COLO668 (cell line): ENCODE measurements around the gene FASTKD2.
"Not testable (repeated sequence)": the region's sequence is repeated elsewhere in the genome, so short reads cannot be mapped to it uniquely, and the experiment has no call there.

ENCODE experiments used
- DNase-seq: peaks from one replicate; lab custom pipeline; 2025; ENCODE audit not compliant: unreplicated experiment; lab: John Stamatoyannopoulos, UW

The FASTKD2 gene

DNA sequence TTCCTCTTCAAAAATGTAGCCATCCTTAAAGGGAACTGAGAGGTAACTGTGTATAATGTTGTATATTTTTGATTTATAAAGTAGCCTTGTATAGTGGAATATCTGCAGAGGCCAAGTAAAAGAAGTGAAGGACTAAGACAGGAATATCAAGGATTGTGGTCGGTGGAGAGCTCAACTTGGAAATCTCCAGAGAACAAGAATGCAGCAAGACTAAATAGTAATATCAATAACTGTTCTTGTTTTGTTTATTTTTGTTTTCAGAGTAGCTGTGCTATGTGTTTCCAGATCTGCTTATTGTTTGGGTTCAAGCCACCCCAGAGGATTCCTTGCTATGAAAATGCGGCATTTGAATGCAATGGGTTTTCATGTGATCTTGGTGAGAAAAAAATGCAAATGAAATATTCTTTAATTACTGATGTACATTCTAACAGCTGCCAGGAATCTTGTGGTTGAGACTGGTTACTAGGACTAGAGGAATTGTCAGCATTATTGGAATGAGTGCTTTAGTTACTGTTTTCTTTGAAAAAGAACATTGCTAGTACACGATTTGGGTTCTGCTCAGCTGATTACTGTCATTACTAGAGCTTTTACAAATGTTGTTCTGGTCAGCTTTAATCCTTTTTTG lies 25.0 kb downstream of the FASTKD2 start:
- DNase-seq: no peak

DNA sequence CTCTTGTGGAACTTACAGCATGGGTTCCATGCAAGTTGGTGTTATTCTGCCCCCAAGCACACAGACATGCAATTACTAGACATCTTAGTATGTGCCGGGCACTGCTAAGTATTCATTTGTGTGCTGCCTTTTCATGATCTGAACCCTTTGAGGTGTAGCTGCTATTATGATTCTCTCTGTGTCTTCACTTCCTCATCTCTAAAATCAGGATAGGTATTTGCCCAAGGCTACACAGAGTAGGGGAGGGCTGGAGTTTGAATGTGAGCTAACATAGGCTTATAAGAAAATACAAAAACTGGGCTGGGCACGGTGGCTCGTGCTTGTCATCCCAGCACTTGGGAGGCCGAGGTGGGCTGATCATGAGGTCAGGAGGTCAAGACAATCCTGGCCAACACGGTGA lies 27.2 kb downstream of the FASTKD2 start:
- DNase-seq: no peak

GRCh38 chr2:206797376-206797775 lies 32.0 kb downstream of the FASTKD2 start:
- peak; percentile 34 for DNase-seq

- no peak for DNase-seq
Measured at GRCh38 chr2:206798000-206798399, 32.6 kb downstream of the FASTKD2 start.

- no peak for DNase-seq
Measured at GRCh38 chr2:206799083-206799482, 33.7 kb downstream of the FASTKD2 start.

GRCh38 chr2:206800506-206801417 lies 35.4 kb downstream of the FASTKD2 start:
- peak; percentile 49 for DNase-seq

DNA sequence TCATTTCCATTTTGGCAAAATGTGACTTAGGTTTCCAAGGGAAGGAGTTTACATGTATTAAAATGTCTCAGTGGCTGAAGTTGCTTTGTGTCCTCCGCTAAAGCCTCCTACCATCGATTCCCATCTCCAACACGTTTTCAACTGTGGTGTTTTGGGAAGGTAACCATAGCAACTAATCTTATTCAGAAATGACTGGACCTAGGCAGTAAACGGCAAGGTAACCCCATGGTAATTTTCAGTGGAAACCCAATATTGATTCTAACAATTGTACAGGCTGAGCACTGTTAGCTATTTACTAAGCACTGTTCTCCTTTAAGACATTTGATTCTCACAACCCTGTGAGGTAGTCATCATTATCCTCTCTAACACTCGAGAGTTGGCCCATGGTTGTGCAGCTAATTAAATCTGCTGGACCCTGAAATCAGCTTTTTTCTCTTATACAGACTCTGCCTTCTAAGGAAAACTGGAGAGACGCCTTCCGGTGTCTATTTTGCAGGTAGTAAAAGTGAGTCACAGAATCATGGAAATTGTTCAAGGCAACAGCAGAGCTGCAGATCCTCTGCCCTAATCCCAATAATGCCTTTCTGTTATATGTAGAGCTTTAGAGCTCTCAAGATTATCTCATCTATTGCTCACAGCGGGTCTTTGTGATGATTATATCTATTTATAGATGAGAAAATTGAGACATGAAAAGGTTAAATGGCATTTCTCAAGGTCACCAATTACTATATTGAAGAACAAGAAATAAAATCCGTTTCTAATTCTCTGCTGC lies 36.2 kb downstream of the FASTKD2 start:
- no peak for DNase-seq

DNA sequence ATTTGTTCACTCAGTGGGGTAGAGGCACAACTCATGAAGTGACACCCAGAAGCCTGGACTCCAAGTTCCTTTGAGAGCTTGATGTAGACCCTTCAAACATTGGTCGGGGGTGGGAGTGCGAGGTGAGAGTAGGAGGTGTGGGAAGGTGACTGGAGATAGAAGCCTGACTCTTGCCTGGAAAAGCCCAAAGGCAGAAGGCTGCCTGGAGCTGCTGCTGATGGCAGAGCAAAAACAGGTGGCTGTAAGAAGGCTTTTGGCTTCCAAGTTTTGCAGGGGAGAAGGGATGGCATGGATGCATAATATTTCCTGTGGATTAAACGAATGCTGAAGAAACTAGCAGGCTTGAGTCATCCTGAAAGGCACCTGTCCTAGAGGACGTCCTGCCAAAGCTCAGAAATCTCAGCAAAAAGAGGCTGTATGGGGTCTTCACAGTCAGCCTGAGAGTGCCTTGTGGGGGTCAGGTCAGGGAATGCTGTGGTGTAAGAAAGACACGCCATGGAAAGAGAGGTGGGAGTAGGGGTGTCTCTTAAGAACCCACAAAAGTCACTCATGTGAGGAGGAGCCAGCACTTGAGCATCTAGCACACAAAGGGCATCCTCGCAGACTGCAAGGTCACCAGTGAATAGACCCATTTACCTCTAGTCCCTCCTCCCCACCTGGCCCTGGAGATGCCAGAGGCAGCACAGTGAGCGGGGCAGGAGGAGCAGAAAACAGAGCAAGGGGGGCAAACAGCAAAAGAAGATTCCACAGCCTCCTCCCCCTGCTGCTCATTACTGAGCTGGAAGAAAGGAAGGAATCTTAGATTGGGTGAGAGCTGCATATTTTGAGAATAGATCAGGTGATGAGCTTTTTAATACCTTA lies 37.5 kb downstream of the FASTKD2 start:
- no peak for DNase-seq

- no peak for DNase-seq
Measured at GRCh38 chr2:206804326-206804725, 38.9 kb downstream of the FASTKD2 start.

DNA sequence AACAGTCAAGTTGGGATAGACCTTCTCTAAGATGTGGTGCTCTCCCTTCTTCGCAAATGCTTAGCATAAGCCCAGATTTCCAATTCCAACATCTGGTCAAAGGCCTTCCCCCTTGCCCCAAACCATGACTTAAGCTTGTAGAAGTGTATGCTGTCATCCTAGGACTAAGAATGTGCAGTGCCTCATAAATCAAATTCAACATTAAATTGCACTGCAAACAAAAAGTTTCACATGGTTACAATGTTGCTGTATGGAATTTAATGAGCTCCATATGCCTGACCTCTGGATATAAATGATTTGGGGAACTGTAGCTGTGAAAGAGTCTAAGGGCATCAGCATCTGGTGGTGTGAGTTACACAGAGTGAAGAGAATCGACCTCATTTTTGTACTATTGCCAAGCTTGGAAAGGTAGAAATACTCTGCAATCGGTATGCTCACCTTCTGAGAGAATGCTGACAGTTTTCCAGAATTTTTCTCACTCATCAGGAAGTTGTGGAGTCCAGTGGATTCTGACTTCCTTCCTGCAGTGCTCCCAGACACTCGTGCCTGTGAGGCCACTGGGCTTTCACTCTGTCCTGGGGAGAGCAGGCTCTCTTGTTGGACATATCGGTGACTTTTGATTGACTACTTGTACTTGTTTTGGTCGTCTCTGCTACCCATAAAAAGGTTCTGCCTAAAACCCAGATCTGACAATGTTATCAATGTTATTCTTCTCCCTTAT lies 40.6 kb downstream of the FASTKD2 start:
- no peak for DNase-seq

- DNase-seq: not testable (repeated sequence)
Measured at GRCh38 chr2:206807624-206808023, 42.2 kb downstream of the FASTKD2 start.

DNA sequence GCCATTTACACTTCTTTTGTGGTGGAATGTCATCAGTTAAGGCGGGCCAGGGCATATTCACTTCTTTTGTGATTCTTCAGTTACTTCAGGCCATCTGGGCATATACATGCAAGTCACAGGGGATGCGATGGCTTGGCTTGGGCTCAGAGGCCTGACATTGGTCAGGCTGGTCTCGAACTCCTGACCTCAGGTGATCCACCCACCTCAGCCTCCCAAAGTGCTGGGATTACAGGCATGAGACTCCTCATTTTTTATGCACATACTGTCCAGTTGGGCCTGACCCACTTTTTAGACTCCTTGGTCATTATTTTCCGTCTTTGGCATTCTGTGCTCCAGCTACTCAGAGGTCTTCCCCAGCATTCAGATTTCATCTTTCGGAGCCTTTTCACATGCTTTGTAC lies 47.1 kb downstream of the FASTKD2 start:
- not testable (repeated sequence) for DNase-seq

GRCh38 chr2:206814498-206814897 lies 49.1 kb downstream of the FASTKD2 start:
- DNase-seq: no peak

DNA sequence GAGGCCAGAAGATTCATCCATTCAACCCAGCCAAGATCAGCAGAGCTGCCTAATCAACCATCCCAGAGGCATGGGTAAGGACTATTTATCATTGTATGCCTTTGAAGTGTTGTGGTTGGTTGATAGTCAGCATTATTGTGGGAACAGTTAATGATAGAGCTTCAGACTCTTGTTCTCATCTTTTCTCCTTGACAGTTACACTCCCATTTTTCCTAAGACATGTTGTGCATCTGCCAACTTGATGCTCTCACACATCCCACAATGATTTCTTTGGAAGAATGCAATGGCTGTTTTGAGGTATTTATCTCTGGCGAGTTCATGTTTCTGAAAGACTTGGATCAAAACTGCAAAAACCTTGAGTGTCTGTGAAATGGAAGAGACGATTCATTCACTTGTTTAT lies 55.4 kb downstream of the FASTKD2 start:
- DNase-seq: no peak

GRCh38 chr2:206823178-206823577 lies 57.8 kb downstream of the FASTKD2 start:
- no peak for DNase-seq

DNA sequence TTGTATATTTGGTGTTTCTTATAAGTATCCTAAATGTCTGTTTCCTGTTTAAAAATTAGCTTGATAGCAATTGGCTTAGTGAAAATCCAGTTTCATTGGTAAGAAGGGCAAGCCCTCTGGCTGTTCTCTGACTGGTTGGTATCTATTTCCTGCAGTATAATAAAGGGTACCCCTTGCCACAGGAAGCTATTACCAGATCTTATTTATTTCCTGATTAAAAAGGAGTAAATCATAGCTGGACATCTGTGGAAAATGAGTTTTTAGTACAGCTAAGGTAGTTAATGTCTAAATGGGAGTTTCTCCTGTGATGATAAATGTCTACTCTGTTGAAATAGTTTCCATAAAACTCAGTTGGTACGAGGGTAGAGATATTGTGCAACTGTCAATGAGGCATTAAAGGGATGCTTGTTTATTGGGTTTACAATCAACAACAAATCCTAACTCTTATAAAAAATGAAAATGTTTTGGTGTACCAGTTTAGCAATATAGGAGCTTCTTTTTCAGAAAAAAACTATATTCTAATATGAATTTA lies 58.7 kb downstream of the FASTKD2 start:
- DNase-seq: no peak

DNA sequence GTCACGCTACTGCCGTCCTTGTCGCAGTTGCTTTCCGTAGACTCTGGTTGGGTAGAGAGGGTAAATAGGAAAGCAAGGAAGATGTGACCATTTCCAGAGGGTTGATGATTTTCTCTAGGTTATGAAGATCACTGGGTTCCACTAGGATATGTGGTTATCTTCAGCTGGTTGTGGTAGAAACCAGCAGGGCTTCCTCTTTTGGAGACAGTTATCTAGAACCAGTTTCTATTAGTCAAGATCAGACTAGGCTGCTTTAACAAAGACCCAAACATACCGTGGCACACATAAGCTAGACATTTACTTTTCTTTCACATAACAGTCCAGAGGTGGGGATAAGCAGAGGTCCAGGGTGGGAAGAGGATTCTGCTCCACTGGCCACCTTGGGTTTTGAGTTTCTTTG lies 59.6 kb downstream of the FASTKD2 start:
- DNase-seq: no peak

- DNase-seq: no peak
Measured at GRCh38 chr2:206831442-206831995, 66.1 kb downstream of the FASTKD2 start.

GRCh38 chr2:206832873-206833272 lies 67.5 kb downstream of the FASTKD2 start:
- DNase-seq: no peak

DNA sequence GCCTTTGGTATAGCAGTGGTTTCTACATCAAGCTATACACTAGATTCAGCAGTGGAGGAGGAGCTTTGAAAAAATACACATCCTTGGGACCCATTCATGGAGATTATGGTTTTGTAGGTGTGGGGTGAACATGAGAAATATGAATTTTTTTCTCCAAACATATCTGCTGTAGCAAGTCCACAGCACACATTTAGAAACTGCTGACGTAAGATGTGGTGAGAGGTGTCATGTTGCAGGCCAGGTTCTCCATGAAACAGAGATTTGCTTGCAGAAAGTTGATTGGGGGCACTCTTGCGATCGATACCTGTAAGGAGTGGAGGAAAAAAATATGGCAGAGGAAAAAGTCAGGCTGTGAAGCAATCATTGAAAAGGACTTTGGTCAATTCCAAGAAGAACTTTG lies 67.9 kb downstream of the FASTKD2 start:
- DNase-seq: no peak
